GM12801 (cell line): ENCODE data around the gene ANKFN1.

Experiments used
- TF ChIP-seq, protein P1 (sequence below): IDR thresholded peaks from one replicate; pipeline ENCODE4 v1.5.1; 2011; ENCODE audit warnings: control low read depth; ENCODE audit not compliant: insufficient read length; ENCODE audit errors: extremely low read depth

ANKFN1 gene

DNA sequence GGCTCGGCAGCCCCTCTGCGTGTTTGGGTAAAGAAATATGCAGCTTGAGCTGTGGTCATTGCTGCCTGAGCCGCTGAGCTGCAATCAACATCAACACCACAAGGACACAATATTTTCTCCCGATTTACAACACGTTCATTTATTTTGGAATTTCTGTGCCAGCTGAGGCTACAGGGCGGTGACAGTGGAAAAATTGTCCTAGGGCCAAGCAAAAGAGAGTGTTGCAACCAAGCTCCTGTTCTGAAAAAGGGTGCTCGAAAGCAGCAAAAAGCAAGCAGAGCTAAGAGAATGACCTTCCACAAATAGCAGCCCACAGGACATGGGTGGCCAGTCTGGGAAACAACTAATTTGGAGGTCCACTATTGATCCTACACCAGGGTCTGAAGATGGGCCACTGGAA is 404.8 kb downstream of the ANKFN1 start:
- TF ChIP-seq, protein P1, sequence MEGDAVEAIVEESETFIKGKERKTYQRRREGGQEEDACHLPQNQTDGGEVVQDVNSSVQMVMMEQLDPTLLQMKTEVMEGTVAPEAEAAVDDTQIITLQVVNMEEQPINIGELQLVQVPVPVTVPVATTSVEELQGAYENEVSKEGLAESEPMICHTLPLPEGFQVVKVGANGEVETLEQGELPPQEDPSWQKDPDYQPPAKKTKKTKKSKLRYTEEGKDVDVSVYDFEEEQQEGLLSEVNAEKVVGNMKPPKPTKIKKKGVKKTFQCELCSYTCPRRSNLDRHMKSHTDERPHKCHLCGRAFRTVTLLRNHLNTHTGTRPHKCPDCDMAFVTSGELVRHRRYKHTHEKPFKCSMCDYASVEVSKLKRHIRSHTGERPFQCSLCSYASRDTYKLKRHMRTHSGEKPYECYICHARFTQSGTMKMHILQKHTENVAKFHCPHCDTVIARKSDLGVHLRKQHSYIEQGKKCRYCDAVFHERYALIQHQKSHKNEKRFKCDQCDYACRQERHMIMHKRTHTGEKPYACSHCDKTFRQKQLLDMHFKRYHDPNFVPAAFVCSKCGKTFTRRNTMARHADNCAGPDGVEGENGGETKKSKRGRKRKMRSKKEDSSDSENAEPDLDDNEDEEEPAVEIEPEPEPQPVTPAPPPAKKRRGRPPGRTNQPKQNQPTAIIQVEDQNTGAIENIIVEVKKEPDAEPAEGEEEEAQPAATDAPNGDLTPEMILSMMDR = no peak
